ENCODE results near the gene HSPA12B. TPM values are rescaled to one million over a fixed set of nuclear protein-coding genes. Genes with fewer than 3 reads are reported as not detected.

The HSPA12B gene
- total and polyA plus RNA-seq, 2 of the 4 experiments (the other 2 are of a cell fraction) = not detected

GRCh38 chr20:3728354-3728753 is 4.1 kb upstream of the HSPA12B start:
- no peak overlapping the region for H3K4me2 ChIP-seq (ENCODE audit: low read depth, low read length)
- intact Hi-C loops (cut with micrococcal nuclease) (no loop called here), dilution Hi-C loops (cut with HindIII; ENCODE audit: low sequenced_read_pairs, unreplicated experiment) (no loop called here), in situ Hi-C loops (cut with MboI; ENCODE audit: low sequenced_read_pairs) (no loop called here)
- H2BK120ac ChIP-seq (ENCODE audit: low read depth, low read length) = no peak overlapping the region
- BruUV-seq (replicated peaks) = no TSS peak
- 70% methylated on average over 2 of the region's 5 CpGs; no CpG with 5 or more reads in 1 of the 2 experiments for WGBS, 2 experiments (ENCODE audit: extremely low coverage in 2 of 2, insufficient read length in 1 of 2)
- no peak overlapping the region for H2AK5ac ChIP-seq (ENCODE audit: low read depth, low read length)
- H3K56ac ChIP-seq (ENCODE audit: extremely low read depth, insufficient read depth, low read length) = no peak overlapping the region
- H3K14ac ChIP-seq (replicated peaks; ENCODE audit: low read depth, low read length) = no peak overlapping the region
- no peaks in the 10 kb centered on the region for H3K79me1 ChIP-seq (ENCODE audit: low read depth in 1 of 2, low read length in 2 of 2)
- H4K8ac ChIP-seq (ENCODE audit: low read depth in 2 of 2, low read length in 2 of 2) = no peak overlapping the region
- no peak overlapping the region for H2AK9ac ChIP-seq (replicated peaks; ENCODE audit: low read depth, low read length, poor library complexity)
- no peak for TF ChIP-seq SMC3 (IDR thresholded peaks at IDR 0.05; ENCODE audit: low read depth, low read length)
- TF ChIP-seq RAD21 (IDR thresholded peaks at IDR 0.05; ENCODE audit: low read length) = no peak
- TF ChIP-seq FOS (IDR thresholded peaks at IDR 0.05; ENCODE audit: low read depth, low read length) = no peak
- ATAC-seq (ENCODE audit: low read depth) = no peak
- no peak overlapping the region for H4K5ac ChIP-seq (ENCODE audit: low read depth, low read length)
- no peak for DNase-seq
- no peak overlapping the region for H3K23ac ChIP-seq (ENCODE audit: low read depth, low read length)
- H3K9me3 ChIP-seq (ENCODE audit: control insufficient read depth, insufficient read depth, low read length) = no peaks in the 10 kb centered on the region
- no peak overlapping the region for H2BK15ac ChIP-seq (ENCODE audit: low read depth, low read length)
- peaks cover 64% of the 10 kb centered on the region for H3K27me3 ChIP-seq (ENCODE audit: control insufficient read depth, insufficient read depth, low read length)
- no peak overlapping the region for H3K18ac ChIP-seq (ENCODE audit: low read depth, low read length)
- no peak overlapping the region for H3K9ac ChIP-seq (ENCODE audit: low read depth, low read length)
- H4K20me1 ChIP-seq (ENCODE audit: insufficient read depth, low read length) = no peaks in the 10 kb centered on the region
- no peak overlapping the region for H2BK20ac ChIP-seq (ENCODE audit: low read depth, low read length)
- H3K4ac ChIP-seq (ENCODE audit: low read depth, low read length) = no peak overlapping the region
- CTCF ChIA-PET = interaction anchor here (1.6 kb wide), 1 partner anchor 18 kb away, joined by 4 read pairs; no protein-coding TSS in a partner anchor
- H3K4me1 ChIP-seq (ENCODE audit: control insufficient read depth, insufficient read depth, low read length) = no peaks in the 10 kb centered on the region
- no peak overlapping the region for H2AFZ ChIP-seq (replicated peaks; ENCODE audit: low read length, poor library complexity)
- H3K36me3 ChIP-seq (ENCODE audit: control insufficient read depth, insufficient read depth, low read length) = no peaks in the 10 kb centered on the region
- POLR2A ChIA-PET (ENCODE audit: unreplicated experiment) = no interaction called here
- no peaks in the 10 kb centered on the region; the same call in 1 of the 2 replicates for H3K9me1 ChIP-seq (ENCODE audit: insufficient read depth, low read length)
- no peak overlapping the region for H2BK5ac ChIP-seq (ENCODE audit: low read depth, low read length, poor library complexity, severe bottlenecking)
- no peak overlapping the region for H4K91ac ChIP-seq (ENCODE audit: insufficient read depth, low read depth, low read length)
- no peak overlapping the region for H3K27ac ChIP-seq (ENCODE audit: insufficient read depth, low read length)
- no peak overlapping the region for H3K4me3 ChIP-seq (ENCODE audit: insufficient read depth, low read depth, low read length)

Measured in IMR-90 (cell line).